ENCODE results near the gene KLF16.

GRCh38 chr19:1833540-1833939, 29.8 kb downstream of the KLF16 start:
- TF ChIP-seq CTCF (IDR thresholded peaks at IDR 0.05) (no peak), POLR2AphosphoS5 (IDR thresholded peaks at IDR 0.05) (no peak), POLR2A (IDR thresholded peaks at IDR 0.05) (no peak)
